8988T (cell line): ENCODE data around the gene ATF4.
"Not testable (repeated sequence)": the region's sequence is repeated elsewhere in the genome, so short reads cannot be mapped to it uniquely, and the experiment has no call there.

Experiments
- DNase-seq: peaks from one replicate; pipeline ENCODE4 v3.0.0; 2011

ATF4 gene

DNA sequence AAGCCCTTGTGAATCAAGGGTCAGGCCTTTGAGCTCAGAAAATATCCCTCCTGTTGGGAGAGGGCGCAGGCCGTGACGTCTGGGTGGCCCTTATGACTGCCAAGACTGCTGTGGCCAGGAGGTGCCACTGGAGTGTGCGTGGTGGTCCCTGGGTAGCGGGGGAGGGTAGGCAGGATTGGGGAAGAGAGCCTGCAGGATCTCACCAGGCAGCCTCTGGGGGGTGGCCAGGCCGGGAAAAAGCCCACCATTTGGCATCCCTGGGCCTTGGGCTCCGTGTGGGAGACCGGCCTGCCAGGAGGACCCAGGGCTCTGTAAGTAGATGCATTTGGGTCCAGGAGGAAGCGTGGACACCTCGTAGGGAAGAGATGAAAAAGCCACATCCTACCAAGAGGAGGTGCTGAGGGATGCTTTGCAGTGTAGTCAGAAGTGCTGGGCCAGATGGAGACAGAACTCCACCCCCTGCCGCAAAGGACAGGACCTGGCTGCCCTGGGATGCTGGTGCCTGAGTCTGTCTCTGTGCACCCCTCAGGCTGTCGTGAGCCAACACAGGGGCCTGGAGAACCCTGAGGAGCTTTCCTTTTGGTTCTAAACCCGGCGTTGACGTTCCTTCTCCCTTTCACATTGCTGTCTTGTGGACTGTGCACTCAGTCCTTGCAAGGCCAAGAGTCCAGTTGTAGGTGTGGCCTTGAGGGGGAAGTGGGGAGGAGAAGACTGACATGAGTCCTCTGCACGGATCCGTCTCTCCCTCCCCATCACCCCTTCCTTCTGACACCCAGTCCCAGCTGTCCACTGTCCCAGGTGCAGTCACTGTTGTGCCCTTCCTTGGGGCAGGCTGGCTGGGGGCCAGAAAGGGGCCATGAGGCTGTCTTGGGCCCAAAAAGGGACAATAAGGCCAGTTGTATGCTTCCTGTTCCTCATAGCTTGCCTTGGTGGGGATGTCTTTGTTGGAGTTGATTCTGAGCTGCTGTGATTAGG lies 31.0 kb upstream of the ATF4 start:
- DNase-seq, result peak; percentile 30

GRCh38 chr22:39490135-39490798 lies 30.1 kb upstream of the ATF4 start:
- DNase-seq, result peak; percentile 96

DNA sequence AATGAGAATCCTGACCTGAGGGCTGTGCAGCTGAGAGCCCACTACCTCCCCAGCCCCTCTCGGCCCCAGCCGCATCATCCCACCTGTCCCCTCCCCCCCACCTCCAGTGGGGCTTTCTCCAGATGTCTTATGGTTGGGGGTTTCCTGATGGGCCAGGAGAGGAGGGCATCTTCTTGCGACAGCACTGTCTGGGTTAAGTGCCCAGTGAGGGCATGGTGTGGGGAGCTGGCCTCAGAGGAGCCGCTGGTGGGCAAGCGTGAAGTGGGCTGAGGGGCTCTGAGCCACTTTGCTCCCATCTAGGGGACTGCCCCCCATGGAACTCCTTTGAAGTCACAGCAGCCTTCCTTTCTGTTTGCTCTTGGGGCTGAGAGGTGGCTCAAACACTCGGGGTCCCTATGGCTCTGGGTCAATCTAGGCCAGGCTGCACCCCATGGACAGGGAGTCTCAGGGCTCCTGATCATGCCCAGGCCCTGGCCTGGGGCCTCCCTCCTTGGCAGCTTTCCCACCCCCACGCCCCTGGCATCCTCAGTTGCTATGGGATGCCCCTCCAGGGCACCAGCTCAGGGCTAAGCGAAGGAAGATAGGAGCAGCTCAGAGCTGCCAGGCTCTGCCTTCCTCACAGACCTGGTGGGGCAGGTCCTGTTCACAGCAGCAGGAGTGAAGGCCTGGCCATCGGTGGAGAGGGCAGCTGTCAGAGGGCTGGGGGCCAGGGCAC lies 29.2 kb upstream of the ATF4 start:
- no peak for DNase-seq

DNA sequence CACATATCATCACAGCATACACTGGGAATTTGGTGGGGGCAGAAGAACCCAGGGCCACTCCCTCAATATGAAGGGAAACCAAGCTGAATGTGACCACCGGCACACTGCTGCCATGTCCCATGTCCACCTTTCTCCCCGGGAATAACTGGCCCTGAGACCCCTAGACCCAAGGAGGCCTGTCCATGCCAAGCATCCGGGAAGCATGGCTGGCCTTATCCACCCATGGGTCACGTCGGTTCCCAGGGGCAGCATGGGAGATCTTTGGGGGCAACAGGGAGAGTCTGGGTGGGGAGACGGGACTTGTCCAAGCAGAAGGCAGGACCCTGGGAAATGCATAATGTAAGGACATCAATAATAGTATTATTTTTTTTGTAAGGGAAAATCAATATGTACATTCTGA lies 28.7 kb upstream of the ATF4 start:
- DNase-seq, result no peak

GRCh38 chr22:39492186-39492585 lies 28.2 kb upstream of the ATF4 start:
- no peak for DNase-seq

GRCh38 chr22:39493759-39494158 lies 26.6 kb upstream of the ATF4 start:
- DNase-seq, result no peak

DNA sequence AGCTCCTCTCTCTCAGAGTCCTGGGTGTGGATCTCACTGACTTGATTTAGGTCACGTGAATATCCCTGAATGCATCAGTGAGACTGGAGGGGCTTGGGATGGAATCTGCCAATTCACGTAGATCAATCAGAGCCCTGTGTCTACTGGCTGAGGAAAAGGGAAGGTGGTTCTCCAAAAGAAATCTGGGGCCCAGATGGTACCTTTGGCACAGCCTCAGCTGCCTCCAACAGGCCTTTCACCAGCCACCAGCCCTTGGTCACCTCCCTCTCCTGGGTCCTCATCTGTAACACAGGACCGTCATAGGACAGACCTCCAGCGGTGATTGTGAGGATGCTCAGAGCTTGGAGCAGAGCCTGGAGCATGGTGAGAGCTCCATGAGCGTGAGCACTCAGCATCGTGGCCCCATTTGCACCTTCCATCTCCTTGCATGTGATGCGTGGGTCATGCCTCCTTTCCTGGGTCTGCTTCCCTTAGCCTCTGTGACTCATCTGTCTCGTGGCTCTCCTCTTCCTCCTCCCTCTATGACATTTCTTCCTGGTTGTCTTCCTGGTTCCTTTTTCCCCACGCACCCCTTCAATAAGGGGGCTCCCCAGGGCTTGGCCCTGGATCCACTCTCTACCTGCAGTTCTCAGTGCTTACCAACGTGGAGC lies 25.8 kb upstream of the ATF4 start:
- no peak for DNase-seq

GRCh38 chr22:39496131-39496838 lies 24.1 kb upstream of the ATF4 start:
- no peak for DNase-seq

DNA sequence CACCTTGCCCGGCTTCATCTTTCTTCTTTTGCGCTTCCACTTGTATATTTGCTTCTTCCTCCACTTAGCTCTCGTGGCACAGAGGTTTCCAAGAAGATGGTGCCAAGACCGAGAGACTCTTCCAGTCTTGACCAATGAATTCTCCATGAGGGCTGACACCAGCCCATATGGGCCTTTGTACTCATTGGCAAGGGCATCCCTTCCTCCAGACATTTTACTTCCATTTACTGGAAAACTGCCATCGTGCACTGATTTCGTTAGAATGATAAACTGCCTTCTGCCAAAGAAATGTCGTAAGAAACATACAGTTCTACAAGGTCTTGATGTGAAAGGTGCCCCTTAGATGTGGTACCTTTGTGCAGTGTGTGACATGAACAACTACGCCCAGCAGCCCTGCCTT lies 22.9 kb upstream of the ATF4 start:
- no peak for DNase-seq

GRCh38 chr22:39498368-39498767 lies 22.0 kb upstream of the ATF4 start:
- no peak for DNase-seq

GRCh38 chr22:39498802-39499201 lies 21.6 kb upstream of the ATF4 start:
- DNase-seq, result no peak

DNA sequence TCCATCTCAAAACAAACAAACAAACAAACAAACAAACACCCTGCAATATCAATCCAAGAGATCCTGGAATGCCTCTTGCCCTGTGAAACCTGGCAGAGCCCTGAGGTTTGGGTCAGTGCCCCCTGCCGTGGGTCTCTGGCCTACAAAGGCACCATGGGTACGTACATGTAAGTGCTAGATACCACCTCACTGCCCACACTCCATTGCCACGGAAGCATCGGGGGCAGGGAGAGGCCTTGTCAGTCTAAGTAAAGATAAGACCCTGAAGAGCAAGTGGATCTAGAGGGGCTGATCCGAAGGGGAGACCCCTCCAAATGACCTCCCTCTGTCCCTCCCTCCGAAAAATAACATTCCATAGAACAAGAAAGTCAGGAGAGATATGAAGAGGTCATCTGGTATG lies 20.3 kb upstream of the ATF4 start:
- no peak for DNase-seq

DNA sequence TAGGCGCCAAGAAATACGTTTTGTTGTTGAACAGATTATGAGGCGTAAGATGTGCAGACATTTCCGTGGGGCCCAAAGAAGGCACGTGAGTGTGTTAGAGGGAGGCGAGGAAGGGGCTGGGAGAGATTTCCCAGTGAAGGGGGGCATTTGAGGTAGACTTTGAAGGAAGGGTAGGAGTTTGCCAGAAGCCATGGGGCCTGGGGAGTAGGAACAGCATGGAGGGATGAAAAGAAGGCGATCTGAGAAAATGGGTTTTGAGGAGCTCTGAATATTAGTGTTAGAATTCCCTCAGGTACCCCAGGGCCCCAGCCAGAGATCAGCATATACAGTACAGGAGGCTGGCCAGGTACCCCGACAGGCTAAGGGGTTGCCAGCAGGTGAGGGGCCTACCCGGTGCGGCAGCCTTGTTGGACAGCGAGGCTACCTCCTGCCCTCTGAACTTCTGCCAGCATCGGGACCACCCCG lies 18.7 kb upstream of the ATF4 start:
- DNase-seq, result no peak

GRCh38 chr22:39502109-39502788 lies 18.1 kb upstream of the ATF4 start, which contains the start of gene MIEF1:
Gene MIEF1 (plus strand): TSS chr22:39502290. CDS start chr22:39511295, 9,005 bp downstream.
- no peak for DNase-seq

GRCh38 chr22:39502789-39503409 lies 17.5 kb upstream of the ATF4 start:
- DNase-seq, result no peak

GRCh38 chr22:39503630-39504029 lies 16.7 kb upstream of the ATF4 start:
- no peak for DNase-seq

GRCh38 chr22:39504071-39504470 lies 16.3 kb upstream of the ATF4 start:
- DNase-seq, result no peak

DNA sequence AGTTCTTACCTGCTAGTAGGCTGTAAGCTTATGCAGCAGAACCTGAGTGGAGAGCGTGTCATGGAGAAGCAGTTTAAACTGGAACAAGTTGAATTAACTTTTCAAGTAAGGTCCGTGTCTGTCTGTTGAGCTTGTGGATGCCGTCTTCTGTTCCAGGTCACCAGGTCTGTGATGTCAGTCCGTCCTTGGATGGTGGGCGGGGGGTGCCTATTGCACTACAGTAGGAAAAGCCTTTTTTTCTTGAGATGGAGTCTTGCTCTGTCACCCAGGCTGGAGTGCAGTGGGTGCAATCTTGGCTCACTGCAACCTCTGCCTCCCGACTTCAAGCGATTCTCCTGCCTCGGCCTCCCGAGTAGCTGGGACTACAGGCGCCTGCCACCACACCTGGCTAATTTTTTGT lies 13.3 kb upstream of the ATF4 start:
- not testable (repeated sequence) for DNase-seq

GRCh38 chr22:39508393-39508792 lies 12.0 kb upstream of the ATF4 start:
- DNase-seq, result no peak

- DNase-seq, result no peak
Measured at GRCh38 chr22:39510529-39511149, 9.7 kb upstream of the ATF4 start.

GRCh38 chr22:39511226-39511625 lies 9.1 kb upstream of the ATF4 start:
- DNase-seq, result no peak
